OCI-M1 (cell line): Measurements from ENCODE around the gene MAD1L1.
A peak's percentile ranks its signal among the peaks of the same experiment; 100 is the strongest.

Source experiments
- DNase-seq: peaks from one replicate; lab custom pipeline; 2025; lab: John Stamatoyannopoulos, UW

The MAD1L1 gene

GRCh38 chr7:2242541-2243429, 10.0 kb upstream of the MAD1L1 start:
- DNase-seq = peak; percentile 46

GRCh38 chr7:2241580-2242540, 9.1 kb upstream of the MAD1L1 start, which contains the start of the genes MRM2 and NUDT1:
Gene MRM2, minus strand, starts transcription at chr7:2242205. Its CDS starts 36 bp downstream, at chr7:2242169.
Gene NUDT1, plus strand, starts transcription at chr7:2242226. Its CDS starts 2,349 bp downstream, at chr7:2244575.
- peak; percentile 85 for DNase-seq

- DNase-seq = no peak
These were observed 6.5 kb upstream of the MAD1L1 start for GRCh38 chr7:2239242-2239641.

GRCh38 chr7:2237109-2237602, 4.4 kb upstream of the MAD1L1 start:
- no peak for DNase-seq

- DNase-seq = no peak
These were observed 1.2 kb upstream of the MAD1L1 start for GRCh38 chr7:2233926-2234325.

- peak; percentile 35 for DNase-seq
These were observed 566 bp downstream of the MAD1L1 start for GRCh38 chr7:2231992-2232765.

GRCh38 chr7:2230882-2231281, 1.9 kb downstream of the MAD1L1 start:
- DNase-seq = no peak

GRCh38 chr7:2230226-2230625, 2.5 kb downstream of the MAD1L1 start:
- no peak for DNase-seq

- no peak for DNase-seq
These were observed 3.3 kb downstream of the MAD1L1 start for GRCh38 chr7:2229467-2229866.

- DNase-seq = no peak
These were observed 3.8 kb downstream of the MAD1L1 start for GRCh38 chr7:2228921-2229320.

GRCh38 chr7:2227699-2228098, 5.0 kb downstream of the MAD1L1 start:
- no peak for DNase-seq

GRCh38 chr7:2225830-2226229, 6.9 kb downstream of the MAD1L1 start:
- DNase-seq = no peak

- DNase-seq = no peak
These were observed 7.4 kb downstream of the MAD1L1 start for GRCh38 chr7:2225336-2225735.

GRCh38 chr7:2224934-2225333, 7.8 kb downstream of the MAD1L1 start:
- DNase-seq = no peak

GRCh38 chr7:2224491-2224928, 8.2 kb downstream of the MAD1L1 start:
- no peak for DNase-seq

GRCh38 chr7:2223321-2223720, 9.4 kb downstream of the MAD1L1 start:
- DNase-seq = no peak

GRCh38 chr7:2222516-2222915, 10.2 kb downstream of the MAD1L1 start:
- DNase-seq = no peak

GRCh38 chr7:2220954-2221353, 11.8 kb downstream of the MAD1L1 start:
- no peak for DNase-seq

GRCh38 chr7:2220506-2220905, 12.2 kb downstream of the MAD1L1 start:
- no peak for DNase-seq

GRCh38 chr7:2220030-2220429, 12.7 kb downstream of the MAD1L1 start:
- no peak for DNase-seq

- no peak for DNase-seq
These were observed 13.1 kb downstream of the MAD1L1 start for GRCh38 chr7:2219606-2220005.

- no peak for DNase-seq
These were observed 13.6 kb downstream of the MAD1L1 start for GRCh38 chr7:2219136-2219535.
